PC-3 (cell line): ENCODE measurements around the gene SAP30BP. TPM values are rescaled to one million over a fixed set of nuclear protein-coding genes. Genes with fewer than 3 reads are reported as not detected.
A peak's percentile ranks its signal among the peaks of the same experiment; 100 is the strongest.

Experiments used
- ATAC-seq: fragments of 200-7000 bp; cut with Tn5 transposase; 2 replicates; pipeline ENCODE4 v1.9.1; 2020; ENCODE audit warnings: mild to moderate bottlenecking, moderate library complexity
- BruUV-seq: library from RNA; stranded (reverse); fragments of 400-500 nt; replicated peaks from 2 replicates; lab custom pipeline; 2021; lab: Mats Ljungman, UMichigan
- CTCF ChIA-PET: fragments of 300-600 bp; sonication (Branson Sonifier 250); formaldehyde crosslinking; loops from one replicate; lab custom pipeline; 2022; ENCODE audit warnings: antibody characterized with exemption; lab: Charles Lee
- POLR2A ChIA-PET: fragments of 300-600 bp; sonication (Branson Sonifier 250); formaldehyde crosslinking; loops from one replicate; lab custom pipeline; 2022; ENCODE audit warnings: antibody characterized with exemption; ENCODE audit not compliant: unreplicated experiment; lab: Charles Lee
- DNase-seq: peaks from one replicate; pipeline ENCODE4 v3.0.0-alpha.2; 2015
- H2AFZ ChIP-seq: fragments of 300-600 bp; sonication (generic); 2 replicates; pipeline ENCODE4 v1.6.0; 2016; ENCODE audit warnings: antibody characterized with exemption, low read length
- H3F3A ChIP-seq: fragments of 300-600 bp; sonication (generic); one replicate; pipeline ENCODE4 v1.6.0; 2017; ENCODE audit warnings: antibody characterized with exemption, low read length, control low read depth, mild to moderate bottlenecking; ENCODE audit not compliant: unreplicated experiment
- H3K27ac ChIP-seq: fragments of 300-600 bp; sonication (generic); 2 replicates; pipeline ENCODE4 v1.5.1; 2016; ENCODE audit warnings: mild to moderate bottlenecking, low read length
- H3K27me3 ChIP-seq: fragments of 300-600 bp; sonication (generic); 2 replicates; pipeline ENCODE4 v1.6.1; 2016; ENCODE audit warnings: low read length, mixed read lengths
- H3K36me3 ChIP-seq: fragments of 300-600 bp; sonication (generic); 2 replicates; pipeline ENCODE4 v1.6.1; 2016; ENCODE audit warnings: low read depth, mixed run types, low read length, mixed read lengths
- H3K4me1 ChIP-seq: fragments of 300-600 bp; sonication (generic); 2 replicates; pipeline ENCODE4 v1.5.1; 2016; ENCODE audit warnings: low read length; ENCODE audit not compliant: insufficient read depth
- H3K4me2 ChIP-seq: fragments of 300-600 bp; sonication (generic); 2 replicates; pipeline ENCODE4 v1.6.0; 2016; ENCODE audit warnings: low read length
- H3K4me3 ChIP-seq: fragments of 300-600 bp; sonication (generic); 2 replicates; pipeline ENCODE4 v1.5.1; 2016; ENCODE audit warnings: mild to moderate bottlenecking, low read length, mixed read lengths
- H3K79me2 ChIP-seq: fragments of 300-600 bp; sonication (generic); 2 replicates; pipeline ENCODE4 v1.6.1; 2017; ENCODE audit warnings: low read length, mixed read lengths
- H3K9ac ChIP-seq: fragments of 300-600 bp; sonication (generic); 2 replicates; pipeline ENCODE4 v1.6.0; 2016; ENCODE audit warnings: mild to moderate bottlenecking, low read length
- H3K9me2 ChIP-seq: fragments of 300-600 bp; sonication (generic); replicated peaks from 2 replicates; pipeline ENCODE4 v1.6.1; 2016; ENCODE audit warnings: mixed run types, low read length, mixed read lengths
- H3K9me3 ChIP-seq: fragments of 300-600 bp; sonication (generic); 2 replicates; pipeline ENCODE4 v1.6.1; 2016; ENCODE audit warnings: low read length, mixed read lengths
- H4K20me1 ChIP-seq: fragments of 300-600 bp; sonication (generic); 2 replicates; pipeline ENCODE4 v1.6.1; 2016; ENCODE audit warnings: low read length, mixed read lengths
- CTCF ChIP-seq: fragments of 300-600 bp; sonication (generic); conservative IDR thresholded peaks from 2 replicates; pipeline ENCODE4 v1.5.1; 2017; ENCODE audit warnings: antibody characterized with exemption, low read depth, mild to moderate bottlenecking, low read length
- EZH2 ChIP-seq: fragments of 300-600 bp; sonication (generic); IDR thresholded peaks from one replicate; pipeline ENCODE4 v1.6.1; 2017; ENCODE audit warnings: antibody characterized with exemption, mild to moderate bottlenecking, low read length; ENCODE audit not compliant: unreplicated experiment
- EZH2phosphoT487 ChIP-seq: fragments of 300-600 bp; sonication (generic); IDR thresholded peaks from 2 replicates; pipeline ENCODE4 v1.6.1; 2018; ENCODE audit warnings: mild to moderate bottlenecking, antibody characterized with exemption, low read length, borderline replicate concordance
- intact Hi-C: fragments of 100-400 bp; cut with micrococcal nuclease; formaldehyde crosslinking; loops from 2 replicates; pipeline ENCODE4 v1.9.0; 2023
- total RNA-seq: library from RNA; depleted of rRNA; stranded (reverse); fragments of >200 nt; gene quantifications from 2 replicates; pipeline ENCODE4 v1.2.3, GENCODE V29; 2014

The SAP30BP gene
- total RNA-seq, 1 experiment from 2014 or later = 97.8 TPM

- H3K36me3 ChIP-seq = peaks cover 30% of the 10 kb centered on the region; the same call in 1 of the 2 replicates
- intact Hi-C loops = loop anchor here (1.0 to 2.0 kb wide), 2 partner anchors 24 to 43 kb away; no protein-coding TSS in a partner anchor
- H3K79me2 ChIP-seq = peaks cover 40% of the 10 kb centered on the region
- no peaks in the 10 kb centered on the region for H3K9me2 ChIP-seq
- peak overlapping the region; percentile 73 for H3K9ac ChIP-seq
- H4K20me1 ChIP-seq = 0 out of 2 replicates have a peak, but pooled peaks cover 12% of the 10 kb centered on the region
- ChIA-PET CTCF (interaction anchor here (0.6 kb wide), 1 partner anchor 24 kb away, joined by 3 read pairs; no protein-coding TSS in a partner anchor), POLR2A (no interaction called here)
- H3F3A ChIP-seq = no peaks in the 10 kb centered on the region
- no peak for DNase-seq
- peak overlapping the region; percentile 39 for H3K27ac ChIP-seq
- peak overlapping the region; percentile 97 for H3K4me3 ChIP-seq
- H3K4me1 ChIP-seq = peaks cover 30% of the 10 kb centered on the region
- no peak for TF ChIP-seq CTCF
- no peak for TF ChIP-seq EZH2
- TF ChIP-seq EZH2phosphoT487 = no peak
- H2AFZ ChIP-seq = no peak overlapping the region
- H3K9me3 ChIP-seq = no peaks in the 10 kb centered on the region
- H3K4me2 ChIP-seq = peak overlapping the region; percentile 97
- H3K27me3 ChIP-seq = no peaks in the 10 kb centered on the region
- BruUV-seq = TSS peak; percentile 88
- no peak for ATAC-seq
These were observed 55.5 kb downstream of the SAP30BP start for GRCh38 chr17:75722542-75723095.

- ATAC-seq = peak; percentile 40
- Histone ChIP-seq H3K4me1 (peaks cover 30% of the 10 kb centered on the region), H4K20me1 (0 out of 2 replicates have a peak, but pooled peaks cover 12% of the 10 kb centered on the region), H3K36me3 (peaks cover 37% of the 10 kb centered on the region; the same call in 1 of the 2 replicates), H2AFZ (no peak overlapping the region), H3K27ac (peak overlapping the region; percentile 39), H3K79me2 (peaks cover 40% of the 10 kb centered on the region), H3K9ac (peak overlapping the region; percentile 73), H3K9me2 (no peaks in the 10 kb centered on the region), H3K9me3 (no peaks in the 10 kb centered on the region), H3K27me3 (no peaks in the 10 kb centered on the region), H3K4me2 (peak overlapping the region; percentile 97), H3F3A (no peaks in the 10 kb centered on the region), H3K4me3 (peak overlapping the region; percentile 97)
- no TSS peak for BruUV-seq
- TF ChIP-seq CTCF = no peak
- TF ChIP-seq EZH2 = no peak
- TF ChIP-seq EZH2phosphoT487 = no peak
- DNase-seq = peak; percentile 87
- POLR2A ChIA-PET = interaction anchor here (0.5 kb wide), 1 partner anchor 357 kb away, joined by 3 read pairs; no protein-coding TSS in a partner anchor
- CTCF ChIA-PET = interaction anchor here (0.7 kb wide), 1 partner anchor 11 kb away, joined by 4 read pairs; no protein-coding TSS in a partner anchor
- intact Hi-C loops = loop anchor here (1.0 to 2.0 kb wide), 2 partner anchors 23 to 44 kb away; no protein-coding TSS in a partner anchor
These were observed 56.2 kb downstream of the SAP30BP start for GRCh38 chr17:75723171-75723930.
